Heart right ventricle (tissue), 16 donors: ENCODE results near the gene ENTPD8. TPM values are rescaled to one million over a fixed set of nuclear protein-coding genes. Genes with fewer than 3 reads are reported as not detected.

ENCODE experiments used
- ATAC-seq, 8 donors: fragments of 200-7000 bp; cut with Tn5 transposase; one replicate each; pipeline ENCODE4 v1.9.1; 2020; ENCODE audit warnings: mild to moderate bottlenecking in 8 of 8, moderate library complexity in 8 of 8, moderate number of reproducible peaks in 1 of 8
- DNase-seq, 2 donors: peaks; one replicate each; pipeline ENCODE4 v3.0.0-alpha.2; 2020
- H3K27ac ChIP-seq, 10 donors: fragments of 200-600 bp; sonication (generic) in 2 of 10; one replicate each; pipeline versions ENCODE4 v1.5.0 to v1.8.0; 2020 to 2022; ENCODE audit warnings: mild to moderate bottlenecking in 3 of 10
- H3K27me3 ChIP-seq, 7 donors: fragments of 200-600 bp; one replicate each; pipeline ENCODE4 v1.8.0; 2021 to 2022; ENCODE audit warnings: mild to moderate bottlenecking in 2 of 7
- H3K36me3 ChIP-seq, 9 donors: fragments of 200-600 bp; sonication (generic) in 1 of 9; one replicate each; pipeline versions ENCODE4 v1.5.0 to v1.8.0; 2020 to 2022; ENCODE audit warnings: mild to moderate bottlenecking in 2 of 9
- H3K4me1 ChIP-seq, 9 donors: fragments of 200-600 bp; sonication (generic) in 1 of 9; one replicate each; pipeline versions ENCODE4 v1.5.0 to v1.8.0; 2020 to 2022; ENCODE audit warnings: mild to moderate bottlenecking in 4 of 9
- H3K4me3 ChIP-seq, 10 donors: fragments of 200-600 bp; sonication (generic) in 2 of 10; one replicate each; pipeline versions ENCODE4 v1.5.0 to v1.8.0; 2020 to 2022; ENCODE audit warnings: mild to moderate bottlenecking in 7 of 10, moderate library complexity in 2 of 10
- H3K9me3 ChIP-seq, 11 donors: fragments of 200-600 bp in 10 of 11; sonication (generic) in 2 of 11; one replicate each; pipeline versions ENCODE4 v1.5.0 to v1.8.0; 2013 to 2022; ENCODE audit warnings: mild to moderate bottlenecking in 2 of 11, control low read depth in 1 of 11, moderate library complexity in 1 of 11
- CTCF ChIP-seq, 9 donors: fragments of 200-600 bp; sonication (generic) in 2 of 9; IDR thresholded peaks; one replicate each; pipeline versions ENCODE4 v1.5.0 to v1.8.0; 2021 to 2022; ENCODE audit warnings: antibody characterized with exemption in 9 of 9, mild to moderate bottlenecking in 5 of 9, moderate library complexity in 1 of 9
- WGBS, 2 donors: extraction: QIAGEN DNeasy Blood & Tissue Kit; methylation state at CpG; one replicate each; pipeline ENCODE4 v1.1.7; 2013; ENCODE audit warnings: inconsistent platforms in 1 of 2; 5-methylcytosine and 5-hydroxymethylcytosine counted together
- intact Hi-C, 10 donors: fragments of 100-400 bp; cut with DNase I; formaldehyde crosslinking; loops; one replicate each; pipeline versions ENCODE4 v1.11.1 to v1.14.2; 2022
- polyA plus RNA-seq, 2 donors: library from polyadenylated mRNA; stranded (reverse); fragments of 200-250 nt; gene quantifications; one replicate each; pipeline ENCODE4 v1.2.3, GENCODE V29; 2013
- total RNA-seq, 10 donors: library from RNA; stranded (reverse); fragmentation: NEBNext Ultra II Directional in 3 of 10; extraction: Animal tissue kit (Norgen Biotek cat#: 25700) in 3 of 10; gene quantifications; one replicate each; pipeline versions ENCODE4 v1.2.1 to v1.2.4, GENCODE V29; 2021 to 2023
- donor health status: Arrhythmogenic right ventricular cardiomyopathy.
- donor health status: ischemic (EF 13 %, LVEDD 7.1; RV severe dilation, severe dysfunction).
- donor health status: healthy with polysubstance abuse.
- donor health status: DM: no; HTN: yes; CAD: no.
- donor health status: DM: no; HTN: no; CAD: no.
- donor health status: ischemic (EF 25% LVEDD 6.9; RV normal size, moderate dysfunction).
- donor health status: ischemic (EF 25% LVEDD 5.7; RV mildly dilated, moderate dysfunction).
- donor health status: healthy.
- donor health status: DM: yes; HTN: yes; CAD: no.
- donor health status: Ischemic cardiomyopathy.
- donor health status: ischemic (EF 35%, LVEDD 5.7; RV mildly dilated, moderate dysfunction).
- donor health status: nonischemic (EF 11% LVEDD 7.7; RV severe dilation, severe dysfunction).
- donor health status: DM: yes; HTN: yes; CAD: no.
- donor health status: PGD.
- donor health status: ischemic (EF 29% LVEDD 5.4; RV normal size, mild dysfunction).
- donor health status: nonischemic (EF 23%, LVEDD 6.1; RV moderate dilation, normal function).

Gene ENTPD8
- total and polyA plus RNA-seq, 12 donors: 0.03 to 0.15 TPM; not detected in 10

- intact Hi-C loops: no loop called here
- H3K4me1 ChIP-seq: peaks cover 0 to 12% (median 0%) of the 10 kb centered on the region in 9 donors
- 92% methylated on average over 38 of the region's 38 CpGs for WGBS, 2 donors
- H3K36me3 ChIP-seq: peaks cover 0 to 18% (median 0%) of the 10 kb centered on the region in 9 donors
- no peaks in the 10 kb centered on the region for H3K27me3 ChIP-seq
- TF ChIP-seq CTCF (IDR thresholded peaks at IDR 0.05): no peak
- H3K27ac ChIP-seq: no peak overlapping the region
- peaks cover 0 to 9% (median 0%) of the 10 kb centered on the region in 11 donors for H3K9me3 ChIP-seq
- ATAC-seq: no peak
- DNase-seq: no peak
- H3K4me3 ChIP-seq: no peak overlapping the region
Observed at GRCh38 chr9:137480686-137481683, 39.8 kb upstream of the ENTPD8 start.

DNA sequence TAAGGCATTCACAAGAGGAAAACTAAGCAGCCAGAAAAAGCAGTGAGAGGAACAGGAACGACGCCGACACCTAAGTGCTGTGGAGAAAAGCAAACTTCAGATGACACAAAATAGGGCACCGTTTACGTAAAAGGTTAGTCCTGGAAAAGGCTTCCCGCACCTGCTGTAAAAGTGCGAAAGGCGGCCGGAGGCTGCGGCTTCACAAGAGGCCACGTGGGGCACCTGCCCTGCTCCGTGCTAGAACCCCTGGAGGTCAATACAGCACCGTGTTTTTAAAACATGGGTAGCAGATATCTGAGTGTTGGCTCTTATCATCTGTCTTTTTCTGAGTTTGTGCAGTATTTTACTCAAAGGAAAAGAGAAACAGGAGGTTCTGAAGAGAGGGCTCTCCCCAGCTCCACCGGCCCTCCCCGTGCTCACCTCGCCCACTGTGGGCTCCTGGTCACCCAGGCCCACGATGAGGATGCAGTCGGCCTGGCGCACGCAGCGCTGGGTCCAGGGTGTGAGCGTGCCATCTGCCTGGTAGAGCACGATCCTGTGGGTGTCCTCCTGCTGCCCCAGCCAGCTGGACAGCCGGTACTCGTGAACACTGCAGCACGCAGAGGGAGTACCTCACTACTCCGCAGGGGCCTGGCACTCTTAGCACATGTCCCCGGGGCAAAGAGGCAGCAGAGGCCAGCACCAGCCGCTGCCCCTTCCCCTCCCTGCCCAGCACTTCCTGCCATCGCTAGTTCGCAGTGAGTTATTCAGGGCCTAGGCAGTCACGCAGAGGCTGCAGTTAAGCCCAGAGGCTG is 38.9 kb upstream of the ENTPD8 start:
- peaks cover 0 to 18% (median 6%) of the 10 kb centered on the region in 11 donors for H3K9me3 ChIP-seq
- intact Hi-C loops: no loop called here
- peaks cover 0 to 24% (median 0%) of the 10 kb centered on the region in 9 donors for H3K36me3 ChIP-seq
- TF ChIP-seq CTCF (IDR thresholded peaks at IDR 0.05): no peak
- H3K27ac ChIP-seq: no peak overlapping the region
- WGBS, 2 donors: 85 to 90% methylated on average over 32 of the region's 32 CpGs
- peaks cover 0 to 12% (median 0%) of the 10 kb centered on the region in 9 donors for H3K4me1 ChIP-seq
- DNase-seq: no peak
- ATAC-seq: no peak
- H3K4me3 ChIP-seq: no peak overlapping the region
- H3K27me3 ChIP-seq: no peaks in the 10 kb centered on the region

- H3K27me3 ChIP-seq: no peaks in the 10 kb centered on the region
- H3K4me1 ChIP-seq: peaks cover 0 to 12% (median 0%) of the 10 kb centered on the region in 9 donors
- peaks cover 0 to 24% (median 7%) of the 10 kb centered on the region in 11 donors for H3K9me3 ChIP-seq
- H3K4me3 ChIP-seq: no peak overlapping the region
- H3K36me3 ChIP-seq: peaks cover 0 to 24% (median 0%) of the 10 kb centered on the region in 9 donors
- 69 to 74% methylated on average over 36 of the region's 36 CpGs for WGBS, 2 donors
- no peak for ATAC-seq
- no peak for DNase-seq
- intact Hi-C loops: no loop called here
- no peak overlapping the region for H3K27ac ChIP-seq
- TF ChIP-seq CTCF (IDR thresholded peaks at IDR 0.05): no peak
Observed at GRCh38 chr9:137478962-137479861, 38.1 kb upstream of the ENTPD8 start.
